ENCODE data around the gene OR52E6. TPM values are rescaled to one million over a fixed set of nuclear protein-coding genes. Genes with fewer than 3 reads are reported as not detected.

Gene OR52E6
- total RNA-seq: not detected in 2 replicates

DNA sequence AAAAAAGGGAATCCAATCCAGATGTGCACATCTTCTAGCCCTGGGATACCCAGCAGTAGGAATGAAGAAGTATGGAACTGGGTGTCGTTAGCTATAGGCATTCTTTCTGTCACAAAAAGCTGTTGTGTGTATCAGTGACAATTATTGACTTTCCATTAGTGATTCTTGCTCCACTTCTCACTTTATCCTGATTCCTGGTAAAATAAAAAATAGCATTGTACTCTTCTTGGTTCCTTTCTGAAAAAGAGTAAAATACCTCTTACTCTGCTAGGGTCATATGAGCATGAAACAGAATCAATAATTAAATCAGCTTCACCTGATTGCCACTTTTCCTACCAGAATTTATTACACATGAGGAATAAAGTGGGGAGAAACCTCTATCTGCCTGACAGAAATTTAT lies at the start of gene OR52E6:
TSS of gene OR52E6 (minus strand) at position 101 of the 400 bp plus-strand sequence. CDS start at position 101, 0 bp downstream.
- intact Hi-C loops (cut with micrococcal nuclease): no loop called here

GRCh38 chr11:5891216-5891800 lies 49.6 kb upstream of the OR52E6 start:
- intact Hi-C loops (cut with micrococcal nuclease): loop anchor here (5.0 kb wide), 2 partner anchors 289 to 1264 kb away; no protein-coding TSS in a partner anchor

- intact Hi-C loops (cut with micrococcal nuclease): no loop called here
These were observed 46.0 kb upstream of the OR52E6 start for GRCh38 chr11:5887661-5888060.

- intact Hi-C loops (cut with micrococcal nuclease): no loop called here
These were observed 45.5 kb upstream of the OR52E6 start for GRCh38 chr11:5887172-5887571.

GRCh38 chr11:5881756-5882155 lies 40.1 kb upstream of the OR52E6 start:
- intact Hi-C loops (cut with micrococcal nuclease): no loop called here

DNA sequence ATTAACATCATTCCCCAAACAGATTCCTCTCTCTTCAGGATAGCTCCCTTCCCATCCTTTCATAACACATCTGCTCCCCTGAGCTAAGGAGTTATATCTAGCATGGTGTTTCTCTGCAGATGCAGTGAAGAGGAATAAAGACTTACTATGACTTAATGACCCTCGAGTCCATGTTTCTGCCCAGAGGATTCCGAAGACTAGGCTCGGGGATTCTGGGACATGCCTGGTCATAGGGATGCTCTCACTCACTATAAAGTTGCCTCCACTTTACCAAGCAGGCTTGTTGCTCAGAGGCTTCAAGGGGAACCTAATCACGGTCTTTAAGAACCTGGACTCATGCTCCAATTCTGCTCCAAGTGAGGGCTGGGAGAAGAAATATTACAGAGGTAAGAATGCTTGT lies 38.6 kb upstream of the OR52E6 start, which contains the start of gene OR52E4:
TSS of gene OR52E4 (plus strand) at position 301 of the 400 bp plus-strand sequence. CDS start 3,664 bp downstream, outside the sequence.
- intact Hi-C loops (cut with micrococcal nuclease): no loop called here

DNA sequence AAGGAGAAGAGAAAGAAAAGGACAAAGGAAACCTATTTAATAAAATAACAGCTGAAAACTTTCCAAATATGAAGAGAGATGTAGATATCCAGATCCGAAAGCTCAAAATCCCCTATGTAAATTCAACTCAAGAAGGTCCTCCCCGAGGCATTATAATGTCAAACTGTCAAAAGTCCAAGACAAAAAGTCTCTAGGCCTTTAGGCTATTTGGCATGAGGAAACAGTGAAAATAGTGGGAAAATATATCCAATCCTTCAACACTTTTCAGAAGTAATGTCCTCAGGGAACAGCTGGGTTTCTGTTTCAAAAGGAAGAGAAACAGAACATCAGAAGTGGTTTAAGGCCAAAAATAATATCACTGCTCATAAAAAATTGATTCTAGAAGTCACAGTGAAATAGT lies 36.9 kb upstream of the OR52E6 start:
- intact Hi-C loops (cut with micrococcal nuclease): no loop called here

DNA sequence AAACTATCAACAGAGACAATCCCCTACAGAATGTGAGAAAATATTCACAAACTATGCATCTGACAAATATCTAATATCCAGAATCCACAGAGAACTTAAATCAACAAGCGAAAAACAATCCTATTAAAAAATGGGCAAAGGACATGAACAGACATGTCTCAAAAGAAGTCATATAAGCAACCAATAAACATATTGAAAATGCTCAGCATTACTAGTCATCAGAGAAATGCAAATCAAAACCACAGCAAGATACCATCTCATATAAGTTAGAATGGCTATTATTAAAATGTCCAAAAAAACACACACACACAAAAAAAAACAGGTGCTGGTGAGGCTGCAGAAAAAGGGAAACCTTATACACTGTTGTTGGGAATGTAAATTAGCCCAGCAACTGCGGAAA lies 24.1 kb upstream of the OR52E6 start:
- intact Hi-C loops (cut with micrococcal nuclease): no loop called here

DNA sequence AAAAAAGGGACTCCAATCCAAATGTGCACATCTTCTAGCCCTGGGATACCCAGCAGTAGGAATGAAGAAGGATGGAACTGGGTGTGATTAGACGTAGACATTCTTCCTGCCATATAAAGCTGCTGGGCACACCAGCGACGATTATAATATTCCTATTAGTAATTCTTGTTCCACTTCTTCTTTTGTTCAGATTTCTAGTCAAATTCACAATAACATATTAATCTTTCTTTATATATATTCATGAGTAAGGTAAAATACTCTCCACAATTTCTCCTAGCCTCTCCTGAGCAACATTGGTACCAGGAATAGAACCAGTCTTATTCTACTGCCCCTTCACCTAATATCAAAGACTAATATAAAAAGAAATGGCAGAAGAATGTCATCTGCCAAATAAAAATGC lies 15.9 kb upstream of the OR52E6 start, which contains the start of gene OR52E8:
TSS of gene OR52E8 (minus strand) at position 101 of the 400 bp plus-strand sequence. CDS start at position 101, 0 bp downstream.
- intact Hi-C loops (cut with micrococcal nuclease): no loop called here

GRCh38 chr11:5851002-5851401 lies 9.3 kb upstream of the OR52E6 start:
- intact Hi-C loops (cut with micrococcal nuclease): no loop called here

DNA sequence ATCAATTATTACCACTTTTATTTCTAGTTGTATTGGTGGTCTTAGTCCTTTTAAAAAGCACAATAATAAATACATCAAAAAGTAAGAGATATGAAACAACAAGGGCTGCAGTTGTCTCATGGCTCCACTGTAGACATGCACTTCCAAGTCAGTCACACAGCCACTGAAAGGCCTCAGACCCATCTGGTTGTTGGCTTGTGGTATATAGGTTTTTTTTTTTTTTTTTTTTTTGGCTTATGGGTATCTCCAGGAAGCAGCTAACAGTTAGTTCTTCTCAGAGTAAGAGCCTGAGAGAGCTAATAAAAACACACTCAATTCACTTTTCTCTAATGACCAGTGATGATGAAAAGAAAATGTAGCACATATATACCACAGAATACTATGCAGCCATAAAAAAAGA lies 6.0 kb upstream of the OR52E6 start:
- intact Hi-C loops (cut with micrococcal nuclease): no loop called here

DNA sequence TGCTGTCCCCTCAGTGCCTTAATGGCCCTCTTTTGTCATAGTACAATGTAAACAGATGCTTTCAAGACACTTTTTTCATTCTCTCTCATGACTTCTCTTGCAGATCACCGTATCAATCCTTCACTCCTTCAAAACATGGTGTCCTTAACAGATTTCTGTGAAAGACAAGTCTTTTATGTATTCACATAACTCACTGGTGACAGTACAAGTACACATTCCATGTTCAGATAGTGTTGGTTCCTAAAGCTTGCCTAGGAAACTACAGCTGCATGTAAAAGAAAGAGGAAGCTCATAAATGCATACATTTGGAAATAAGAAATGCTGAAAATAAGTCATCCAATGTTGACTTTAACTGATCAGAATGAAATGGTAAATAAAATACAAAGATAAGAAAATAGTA lies 5.0 kb upstream of the OR52E6 start:
- intact Hi-C loops (cut with micrococcal nuclease): no loop called here

DNA sequence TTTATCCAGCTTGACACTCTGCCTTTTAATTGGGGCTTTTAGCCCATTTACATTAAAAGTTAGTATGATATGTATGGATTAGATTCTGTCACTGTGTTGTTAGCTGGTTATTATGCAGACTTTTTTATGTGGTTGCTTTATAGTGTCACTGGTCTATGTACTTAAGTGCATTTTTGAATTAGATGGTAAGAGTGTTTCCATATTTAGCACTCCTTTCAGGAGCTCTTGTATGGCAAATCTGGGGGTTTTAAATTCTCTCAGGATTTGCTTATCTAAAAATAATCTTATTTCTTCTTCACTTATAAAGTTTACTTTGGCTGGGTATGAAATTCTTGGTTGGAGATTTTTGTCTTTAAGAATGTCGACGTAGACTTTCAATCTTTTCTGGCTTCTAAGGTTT lies 4.0 kb downstream of the OR52E6 start:
- intact Hi-C loops (cut with micrococcal nuclease): no loop called here

GRCh38 chr11:5833446-5833845 lies 8.3 kb downstream of the OR52E6 start:
- intact Hi-C loops (cut with micrococcal nuclease): no loop called here

- intact Hi-C loops (cut with micrococcal nuclease): no loop called here
These were observed 10.4 kb downstream of the OR52E6 start for GRCh38 chr11:5831196-5831829.

DNA sequence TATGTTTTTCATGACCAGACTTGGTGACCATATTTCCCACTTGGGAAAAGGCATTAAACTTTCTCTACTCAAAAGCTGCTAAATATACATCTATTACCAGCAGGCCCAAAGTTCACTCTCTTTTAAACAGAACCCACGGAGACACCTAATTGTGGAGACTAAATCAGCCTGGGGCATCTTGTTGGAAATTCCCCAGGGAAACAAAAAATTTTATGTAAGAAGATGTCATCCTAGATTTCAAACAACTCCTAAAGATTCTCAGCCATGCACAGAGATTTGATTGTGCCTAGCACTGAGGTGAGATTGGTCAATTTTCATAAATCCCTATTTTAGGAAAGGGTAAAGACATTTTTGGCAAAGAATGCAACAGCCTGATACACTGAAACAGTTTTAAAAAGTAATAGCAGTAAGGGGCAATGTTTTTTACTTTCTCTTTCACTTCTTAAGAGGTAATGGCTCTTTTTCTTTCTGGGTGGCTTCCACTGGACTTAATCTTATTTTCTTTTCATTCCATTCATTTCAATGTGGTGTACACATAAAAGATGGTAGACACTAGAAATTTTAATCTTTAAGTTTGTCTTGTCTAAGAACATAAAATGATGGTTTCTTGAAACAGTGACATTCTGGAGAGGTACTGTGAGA lies 23.3 kb downstream of the OR52E6 start:
- intact Hi-C loops (cut with micrococcal nuclease): no loop called here

GRCh38 chr11:5815534-5815933 lies 26.2 kb downstream of the OR52E6 start:
- intact Hi-C loops (cut with micrococcal nuclease): no loop called here

DNA sequence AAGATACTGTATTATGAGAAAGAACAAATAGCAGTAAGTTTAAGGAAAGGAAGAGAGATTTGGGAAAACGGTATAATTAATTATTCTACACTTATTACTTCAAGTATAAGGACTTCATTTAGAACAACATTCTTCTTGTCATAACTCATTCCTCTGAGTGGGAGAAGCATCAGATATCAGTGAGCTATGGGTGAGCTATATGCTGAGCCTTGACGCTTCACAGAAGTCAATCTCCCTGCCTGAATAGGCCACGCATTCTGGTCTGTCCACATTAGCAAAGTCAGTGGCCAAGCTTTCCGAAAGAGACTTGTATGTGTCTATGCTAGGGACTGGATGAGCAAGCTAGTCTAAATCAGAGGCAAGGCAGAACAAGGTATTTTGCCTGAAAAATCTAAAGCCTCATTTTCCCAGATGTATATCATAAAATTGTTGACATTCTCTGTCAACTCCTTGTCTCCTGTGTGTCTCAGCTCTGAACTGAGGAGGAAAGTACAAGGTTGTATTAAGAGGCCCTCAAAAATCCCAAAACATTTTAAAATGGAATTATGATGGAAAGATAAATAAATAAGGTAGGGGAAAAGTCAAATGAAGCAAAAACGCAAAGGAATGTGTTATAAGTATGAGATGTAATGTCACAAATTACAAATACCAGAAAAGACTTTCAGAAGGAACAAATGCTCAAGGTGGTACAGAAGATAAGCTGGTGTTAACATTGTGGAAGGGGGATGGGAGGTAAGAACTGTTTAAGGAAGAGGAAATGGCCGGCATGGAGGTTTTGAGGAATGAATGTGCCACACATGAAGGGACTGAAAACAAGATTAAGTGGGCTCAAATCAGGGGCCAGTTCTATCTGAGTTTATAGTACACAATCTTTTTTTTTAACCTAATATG lies 31.5 kb downstream of the OR52E6 start:
- intact Hi-C loops (cut with micrococcal nuclease): loop anchor here (2.0 kb wide), 1 partner anchor 543 kb away; no protein-coding TSS in a partner anchor

DNA sequence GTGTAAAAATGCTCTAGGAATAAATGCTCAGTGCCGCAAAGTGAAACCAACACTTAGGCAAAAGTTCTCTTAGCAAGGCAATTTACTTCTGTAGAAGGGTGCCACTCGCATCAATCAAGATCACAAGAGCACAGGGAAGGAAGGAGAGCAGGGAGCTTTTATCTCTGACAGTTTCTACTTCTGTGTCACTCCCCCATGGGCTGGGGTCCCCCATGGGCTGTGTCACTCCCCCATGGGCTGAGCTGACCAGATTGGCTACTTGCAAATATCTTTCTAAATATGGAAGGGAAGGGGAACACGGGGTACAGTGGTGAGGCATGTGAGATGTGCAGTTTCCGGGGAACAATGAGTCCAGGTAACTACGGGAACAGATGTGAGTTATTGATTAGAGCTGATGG lies 32.6 kb downstream of the OR52E6 start:
- intact Hi-C loops (cut with micrococcal nuclease): loop anchor here (2.0 kb wide), 1 partner anchor 544 kb away; no protein-coding TSS in a partner anchor

DNA sequence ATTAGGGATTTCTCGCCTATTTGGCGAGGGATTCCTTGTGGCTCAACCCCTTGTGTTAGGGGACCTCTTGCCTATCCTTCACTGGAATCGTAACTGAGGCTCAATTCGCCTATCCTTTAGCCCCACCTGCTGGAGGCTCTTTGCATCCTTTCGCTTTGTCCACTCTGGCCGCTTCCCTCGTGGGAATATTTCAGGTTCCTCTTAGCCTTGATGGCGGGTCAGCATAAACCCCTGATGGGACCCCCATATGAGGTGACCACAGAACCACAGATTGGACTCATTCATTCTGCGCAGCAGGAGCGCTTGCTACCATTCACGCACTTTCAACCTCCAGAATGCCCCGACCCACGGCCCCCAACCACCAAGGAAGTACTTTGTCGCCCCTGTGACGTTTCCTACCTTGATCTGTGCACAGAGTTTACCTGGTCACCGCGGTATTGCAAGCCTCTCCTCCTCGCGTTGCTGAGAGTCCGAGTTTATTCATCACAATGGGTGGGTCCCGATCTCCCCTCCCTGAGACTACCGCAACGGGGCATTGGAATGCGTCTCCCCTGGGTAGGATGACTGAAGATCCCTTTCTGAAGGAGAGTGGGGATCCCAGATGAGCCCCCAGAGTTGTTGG lies 33.1 kb downstream of the OR52E6 start, which contains the start of gene OR52N2:
TSS of gene OR52N2 (plus strand) at position 425 of the 622 bp plus-strand sequence. CDS start 11,412 bp downstream, outside the sequence.
- intact Hi-C loops (cut with micrococcal nuclease): loop anchor here (1.0 to 2.0 kb wide), 5 partner anchors 124 to 684 kb away; no protein-coding TSS in a partner anchor

GRCh38 chr11:5807580-5807979 lies 34.1 kb downstream of the OR52E6 start:
- intact Hi-C loops (cut with micrococcal nuclease): no loop called here
